SK-N-SH (cell line): ENCODE data around the gene CSTA. TPM values are rescaled to one million over a fixed set of nuclear protein-coding genes. Genes with fewer than 3 reads are reported as not detected.

Experiments used
- CTCF ChIA-PET: fragments of 300-600, 350-600 bp; formaldehyde crosslinking; extraction: SDS; loops from one replicate; lab custom pipeline; 2021; lab: Yijun Ruan, JAX
- POLR2A ChIA-PET: fragments of 350-600 bp; sonication (Branson Sonifier 250); formaldehyde crosslinking; extraction: SDS; loops from one replicate; lab custom pipeline; 2020; ENCODE audit warnings: antibody characterized with exemption, inconsistent platforms; lab: Yijun Ruan, JAX
- DNase-seq: peaks from one replicate; pipeline ENCODE4 v3.0.0; 2012
- H2AFZ ChIP-seq: fragments of 200-600 bp; sonication (generic); 2 replicates; pipeline ENCODE4 v1.8.1; 2016; ENCODE audit warnings: antibody characterized with exemption, mild to moderate bottlenecking, low read depth
- H3F3A ChIP-seq: fragments of 200-600 bp; sonication (generic); replicated peaks from 2 replicates; pipeline ENCODE3; 2016; ENCODE audit warnings: antibody characterized with exemption, mild to moderate bottlenecking; ENCODE audit not compliant: insufficient read depth
- H3K27ac ChIP-seq, 2 experiments: fragments of 200-500 bp in 1 of 2; fragments of 200-600 bp in 1 of 2; sonication (Bioruptor generic) in 1 of 2; sonication (generic), shearing (Covaris generic) in 1 of 2; 2 replicates each; pipeline versions ENCODE4 v1.5.1 to v1.6.1; 2014 to 2016; ENCODE audit warnings: low read depth in 2 of 2, inconsistent platforms in 1 of 2, low read length in 1 of 2, mild to moderate bottlenecking in 1 of 2, mixed read lengths in 1 of 2
- H3K27me3 ChIP-seq: fragments of 200-600 bp; sonication (generic), shearing (Covaris generic); 2 replicates; pipeline ENCODE4 v1.6.1; 2016; ENCODE audit warnings: mixed run types; ENCODE audit not compliant: insufficient read depth
- H3K36me3 ChIP-seq, 2 experiments: fragments of 200-500 bp in 1 of 2; fragments of 200-600 bp in 1 of 2; sonication (Bioruptor generic) in 1 of 2; sonication (generic) in 1 of 2; replicated peaks in 1 of 2; 2 replicates each; pipeline versions ENCODE3 to v1.5.1; 2014 to 2016; ENCODE audit warnings: low read length in 1 of 2, mild to moderate bottlenecking in 1 of 2; ENCODE audit not compliant: insufficient read depth in 2 of 2, control insufficient read depth in 1 of 2
- H3K4me1 ChIP-seq, 2 experiments: fragments of 200-500 bp in 1 of 2; fragments of 200-600 bp in 1 of 2; sonication (Bioruptor generic) in 1 of 2; sonication (generic), shearing (Covaris generic) in 1 of 2; 2 replicates each; pipeline versions ENCODE4 v1.5.1 to v1.6.1; 2014 to 2016; ENCODE audit warnings: low read depth in 1 of 2, low read length in 1 of 2, mixed run types in 1 of 2; ENCODE audit not compliant: insufficient read depth in 2 of 2, control insufficient read depth in 1 of 2
- H3K4me2 ChIP-seq: fragments of 200-600 bp; sonication (generic), shearing (Covaris generic); 2 replicates; pipeline ENCODE4 v1.6.1; 2017; ENCODE audit warnings: mixed run types
- H3K4me3 ChIP-seq, 2 experiments: fragments of 200-500 bp in 1 of 2; fragments of 200-600 bp in 1 of 2; sonication (Bioruptor generic) in 1 of 2; sonication (generic), shearing (Covaris generic) in 1 of 2; 2 replicates each; pipeline versions ENCODE4 v1.5.1 to v1.8.1; 2014 to 2016; ENCODE audit warnings: low read depth in 2 of 2, inconsistent platforms in 1 of 2, low read length in 1 of 2, mild to moderate bottlenecking in 1 of 2, mixed read lengths in 1 of 2, moderate library complexity in 1 of 2
- H3K79me2 ChIP-seq: fragments of 200-600 bp; sonication (generic); 2 replicates; pipeline ENCODE4 v1.8.1; 2017; ENCODE audit warnings: mild to moderate bottlenecking; ENCODE audit not compliant: insufficient read depth
- H3K9ac ChIP-seq: fragments of 200-600 bp; sonication (generic); 2 replicates; pipeline ENCODE4 v1.6.1; 2017; ENCODE audit warnings: mixed run types
- H3K9me2 ChIP-seq: fragments of 200-600 bp; sonication (generic); 2 replicates; pipeline ENCODE4 v1.6.1; 2017; ENCODE audit warnings: mixed run types
- H3K9me3 ChIP-seq: fragments of 200-600 bp; sonication (generic); 2 replicates; pipeline ENCODE4 v1.6.1; 2017; ENCODE audit warnings: mixed run types, mild to moderate bottlenecking, moderate library complexity
- H4K20me1 ChIP-seq: fragments of 200-600 bp; sonication (generic); 2 replicates; pipeline ENCODE4 v1.6.1; 2017; ENCODE audit warnings: mild to moderate bottlenecking, mixed run types; ENCODE audit not compliant: insufficient read depth
- CHD2 ChIP-seq: fragments of 150-350 bp; IDR thresholded peaks from 2 replicates; pipeline ENCODE4 v1.6.1; 2018; ENCODE audit warnings: low read length; ENCODE audit not compliant: partially characterized antibody
- CTCF ChIP-seq: fragments of 200-600 bp; sonication (generic); IDR thresholded peaks from 2 replicates; pipeline ENCODE4 v1.6.1; 2017; ENCODE audit warnings: antibody characterized with exemption, mild to moderate bottlenecking, moderate library complexity
- ELF1 ChIP-seq: IDR thresholded peaks from 2 replicates; pipeline ENCODE4 v1.4.0; 2012
- EZH2phosphoT487 ChIP-seq: fragments of 200-600 bp; sonication (generic); IDR thresholded peaks from 2 replicates; pipeline ENCODE4 v1.6.1; 2017; ENCODE audit warnings: low read depth, mixed run types, mild to moderate bottlenecking, antibody characterized with exemption, moderate library complexity, borderline replicate concordance
- FOXJ3 ChIP-seq: sonication (generic); formaldehyde crosslinking; IDR thresholded peaks from 2 replicates; pipeline ENCODE4 v1.5.1; 2020; ENCODE audit warnings: mild to moderate bottlenecking, missing genetic modification reagents
- FOXM1 ChIP-seq: IDR thresholded peaks from 2 replicates; pipeline ENCODE4 v1.4.0; 2012; ENCODE audit warnings: low read depth, mild to moderate bottlenecking
- GABPA ChIP-seq: IDR thresholded peaks from 2 replicates; pipeline ENCODE4 v1.4.0; 2012; ENCODE audit warnings: low read depth, mild to moderate bottlenecking
- GATA2 ChIP-seq: sonication (generic); formaldehyde crosslinking; IDR thresholded peaks from 2 replicates; pipeline ENCODE4 v1.5.0; 2020; ENCODE audit warnings: mild to moderate bottlenecking, missing genetic modification reagents
- JUND ChIP-seq: IDR thresholded peaks from 2 replicates; pipeline ENCODE4 v1.4.0; 2012
- MAX ChIP-seq: IDR thresholded peaks from 2 replicates; pipeline ENCODE4 v1.4.0; 2012; ENCODE audit warnings: low read depth
- MEF2A ChIP-seq: IDR thresholded peaks from 2 replicates; pipeline ENCODE4 v1.4.0; 2012; ENCODE audit warnings: low read depth, borderline replicate concordance
- MXI1 ChIP-seq: IDR thresholded peaks from 2 replicates; pipeline ENCODE4 v1.6.1; 2012; ENCODE audit warnings: mild to moderate bottlenecking, low read depth, low read length, improper control_type of control experiment
- NFIC ChIP-seq: IDR thresholded peaks from 2 replicates; pipeline ENCODE4 v1.4.0; 2012; ENCODE audit warnings: borderline replicate concordance
- PBX3 ChIP-seq: IDR thresholded peaks from 2 replicates; pipeline ENCODE4; 2012
- POLR2AphosphoS5 ChIP-seq: IDR thresholded peaks from 2 replicates; pipeline ENCODE4 v1.6.1; 2012; ENCODE audit warnings: low read depth, low read length
- RAD21 ChIP-seq: IDR thresholded peaks from 2 replicates; pipeline ENCODE4 v1.6.1; 2012; ENCODE audit warnings: mild to moderate bottlenecking, low read length
- REST ChIP-seq: IDR thresholded peaks from 2 replicates; pipeline ENCODE4 v1.6.1; 2012; ENCODE audit warnings: mild to moderate bottlenecking, low read depth, low read length, moderate library complexity
- RFX5 ChIP-seq: IDR thresholded peaks from 2 replicates; pipeline ENCODE4 v1.6.1; 2012; ENCODE audit warnings: mild to moderate bottlenecking, improper control_type of control experiment, low read length
- SIN3A ChIP-seq: IDR thresholded peaks from 2 replicates; pipeline ENCODE4 v1.6.1; 2012; ENCODE audit warnings: low read depth, mild to moderate bottlenecking, low read length, moderate library complexity, borderline replicate concordance
- SMC3 ChIP-seq: IDR thresholded peaks from 2 replicates; pipeline ENCODE4 v1.6.1; 2012; ENCODE audit warnings: low read depth, low read length, improper control_type of control experiment
- TAF1 ChIP-seq: IDR thresholded peaks from 2 replicates; pipeline ENCODE4 v1.6.1; 2012; ENCODE audit warnings: low read depth, mild to moderate bottlenecking, low read length, moderate library complexity, borderline replicate concordance
- TCF12 ChIP-seq: IDR thresholded peaks from 2 replicates; pipeline ENCODE4 v1.4.0; 2012
- TEAD4 ChIP-seq: IDR thresholded peaks from 2 replicates; pipeline ENCODE4 v1.4.0; 2012; ENCODE audit warnings: mild to moderate bottlenecking, borderline replicate concordance; ENCODE audit not compliant: insufficient read depth
- USF2 ChIP-seq: fragments of 150-350 bp; IDR thresholded peaks from 2 replicates; pipeline ENCODE4 v1.6.1; 2017; ENCODE audit warnings: antibody characterized with exemption, low read length, low read depth, borderline replicate concordance
- YY1 ChIP-seq: IDR thresholded peaks from 2 replicates; pipeline ENCODE4 v1.4.0; 2012; ENCODE audit warnings: low read depth, mild to moderate bottlenecking
- WGBS: methylation state at CpG from one replicate; pipeline ENCODE4 v1.1.6; 2017; ENCODE audit warnings: low lambda C conversion rate; 5-methylcytosine and 5-hydroxymethylcytosine counted together
- polyA plus RNA-seq, 3 experiments: library from polyadenylated mRNA; depleted of rRNA; stranded (reverse); fragments of >200 nt; gene quantifications; 2 replicates each; pipeline ENCODE4 v1.2.3, GENCODE V29; 2012

Gene CSTA
- polyA plus RNA-seq, 1 of the 3 experiments (the other 2 are of a cell fraction), result not detected

- under 1% methylated on average over 26 of the region's 31 CpGs for WGBS
- Histone ChIP-seq H3K4me1 (peaks cover 8 to 9% of the 10 kb centered on the region in 2 experiments; a peak in 3 of 4 replicates), H3K9ac (peak within 1 kb of the TSS; percentile 78), H3K4me2 (peak within 1 kb of the TSS; percentile 91), H3F3A (peaks cover 6% of the 10 kb centered on the region), H3K9me3 (no peaks in the 10 kb centered on the region), H4K20me1 (no peaks in the 10 kb centered on the region), H3K27me3 (no peaks in the 10 kb centered on the region), H2AFZ (peak within 1 kb of the TSS; percentile 98), H3K79me2 (peaks cover 42% of the 10 kb centered on the region), H3K4me3 (peak within 1 kb of the TSS; percentile 79 to 98), H3K27ac (peak within 1 kb of the TSS; percentile 61 to 94), H3K9me2 (no peaks in the 10 kb centered on the region), H3K36me3 (peaks cover 0 to 2% of the 10 kb centered on the region in 2 experiments)
- CTCF ChIA-PET, result interaction anchor here (0.8 to 2.4 kb wide), 3 partner anchors 10 to 296 kb away, joined by 3 to 10 read pairs (median 9); no protein-coding TSS in a partner anchor
- peak; percentile 81 for DNase-seq
- POLR2A ChIA-PET, result interaction anchor here (1.5 to 2.8 kb wide), 3 partner anchors 10 to 132 kb away, joined by 6 to 21 read pairs (median 7); partner anchors contain the start of genes KPNA1 and WDR5B
- no peak for TF ChIP-seq SMC3
- TF ChIP-seq MAX, result peak; percentile 89
- no peak; the same call in 1 of the 2 replicates for TF ChIP-seq ELF1
- peak; percentile 10; the same call in 1 of the 2 replicates for TF ChIP-seq FOXJ3 (CRISPR knock-in tag)
- TF ChIP-seq PBX3, result no peak; the same call in 1 of the 2 replicates
- peak; percentile 48 for TF ChIP-seq CHD2
- TF ChIP-seq EZH2phosphoT487, result no peak
- no peak for TF ChIP-seq USF2
- 0 out of 2 replicates have a peak, but pooled peaks have one; percentile 18 for TF ChIP-seq TCF12
- TF ChIP-seq CTCF, result no peak
- peak; percentile 17; the same call in 1 of the 2 replicates for TF ChIP-seq REST
- TF ChIP-seq FOXM1, result no peak
- peak; percentile 98 for TF ChIP-seq YY1
- peak; percentile 15; the same call in 1 of the 2 replicates for TF ChIP-seq SIN3A
- TF ChIP-seq RFX5, result no peak
- peak; percentile 87 for TF ChIP-seq TAF1
- TF ChIP-seq GATA2 (CRISPR knock-in tag), result no peak
- peak; percentile 78; the same call in 1 of the 2 replicates for TF ChIP-seq POLR2AphosphoS5
- TF ChIP-seq MEF2A, result no peak
- TF ChIP-seq JUND, result no peak
- TF ChIP-seq GABPA, result no peak
- TF ChIP-seq NFIC, result 0 out of 2 replicates have a peak, but pooled peaks have one; percentile 23
- no peak for TF ChIP-seq RAD21
- TF ChIP-seq TEAD4, result no peak
- TF ChIP-seq MXI1, result peak; percentile 98
Observed at GRCh38 chr3:122382888-122383666, 58.0 kb downstream of the CSTA start, which contains the start of gene MIX23. Gene MIX23, minus strand, starts transcription at chr3:122383231. Its CDS starts 7 bp downstream, at chr3:122383224.
